Cardiac muscle cell (in vitro differentiated cells and primary cell): ENCODE measurements around the gene LOXL3. TPM values are rescaled to one million over a fixed set of nuclear protein-coding genes. Genes with fewer than 3 reads are reported as not detected.

ENCODE experiments used
- DNase-seq, 2 donors: peaks; one replicate each; pipeline versions ENCODE4 v3.0.0 to v3.0.0-alpha.2; 2010 to 2017; ENCODE audit warnings: low read depth in 1 of 2, low spot score in 1 of 2
- H3K27ac ChIP-seq: fragments of 200-600 bp; sonication (generic); 2 replicates; pipeline ENCODE4 v1.5.1; 2016
- H3K27me3 ChIP-seq: fragments of 200-600 bp; sonication (generic); 2 replicates; pipeline ENCODE4 v1.6.0; 2016; ENCODE audit warnings: control low read depth
- H3K36me3 ChIP-seq: fragments of 200-600 bp; sonication (generic); 2 replicates; pipeline ENCODE4 v1.5.1; 2016; ENCODE audit warnings: control low read depth
- H3K4me1 ChIP-seq: fragments of 200-600 bp; sonication (generic); 2 replicates; pipeline ENCODE4 v1.8.1; 2017; ENCODE audit warnings: low read depth, mild to moderate bottlenecking, mixed run types
- H3K4me3 ChIP-seq: fragments of 200-600 bp; sonication (generic); 2 replicates; pipeline ENCODE4 v1.5.1; 2016; ENCODE audit warnings: mild to moderate bottlenecking
- H3K9me3 ChIP-seq: fragments of 200-600 bp; sonication (generic); 2 replicates; pipeline ENCODE4 v1.5.1; 2017; ENCODE audit warnings: low read depth, mild to moderate bottlenecking, control low read depth
- polyA plus RNA-seq: library from polyadenylated mRNA; unstranded; fragments of >200 nt; fragmentation: Nextera tagmentation; extraction: Ambion mirVana; gene quantifications from 2 replicates; pipeline ENCODE4 v1.2.1, GENCODE V29; 2016
- total RNA-seq: library from RNA; depleted of rRNA; stranded (reverse); fragments of >200 nt; gene quantifications from 2 replicates; pipeline ENCODE4 v1.2.3, GENCODE V29; 2016
- TF ChIP-seq, protein P1 (sequence below): IDR thresholded peaks from 2 replicates; pipeline ENCODE4 v1.5.1; 2012; ENCODE audit warnings: low read depth, mild to moderate bottlenecking, low read length

The LOXL3 gene
- total and polyA plus RNA-seq, 2 experiments from 2014 or later, result 13.4 to 43.3 TPM

DNA sequence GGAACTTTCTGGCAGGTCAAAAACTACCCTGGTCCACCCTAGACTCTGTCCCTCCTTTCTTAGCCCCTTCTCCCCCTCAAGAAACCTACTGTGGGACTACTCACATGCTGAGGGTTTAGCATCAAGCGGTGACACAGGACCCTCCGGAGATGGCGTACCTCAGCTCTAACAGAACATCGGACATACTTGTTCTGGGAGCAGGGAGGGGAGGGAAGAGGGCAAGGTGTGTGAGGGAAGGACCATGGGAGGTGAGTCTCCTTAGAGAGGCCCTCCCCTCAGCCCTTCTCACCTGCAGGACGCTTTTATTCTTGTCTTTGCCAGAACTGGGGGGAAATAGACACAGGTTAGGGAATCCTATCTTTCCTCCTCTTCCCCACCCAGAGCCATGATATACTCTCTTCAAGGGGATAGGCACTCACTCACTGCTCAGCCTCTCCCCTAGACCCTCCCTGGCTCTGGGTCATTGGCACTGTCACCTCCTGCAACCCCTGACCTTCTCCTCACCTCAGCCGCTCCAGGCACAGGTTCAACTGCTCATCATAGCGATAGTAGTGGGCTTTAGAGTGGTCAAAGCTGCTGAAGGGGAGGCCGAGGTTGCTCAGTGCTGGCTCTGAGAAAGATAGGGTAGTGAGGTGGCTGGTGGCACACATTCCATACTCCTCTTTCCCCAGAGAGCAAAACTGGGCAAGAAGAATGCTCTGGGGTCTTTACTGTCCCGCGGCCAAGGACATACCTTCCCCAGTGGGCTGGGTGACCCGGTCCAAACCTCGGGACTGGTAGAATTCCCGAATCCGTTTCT, 48.1 kb downstream of the LOXL3 start:
- no peak overlapping the region for H3K4me3 ChIP-seq

DNA sequence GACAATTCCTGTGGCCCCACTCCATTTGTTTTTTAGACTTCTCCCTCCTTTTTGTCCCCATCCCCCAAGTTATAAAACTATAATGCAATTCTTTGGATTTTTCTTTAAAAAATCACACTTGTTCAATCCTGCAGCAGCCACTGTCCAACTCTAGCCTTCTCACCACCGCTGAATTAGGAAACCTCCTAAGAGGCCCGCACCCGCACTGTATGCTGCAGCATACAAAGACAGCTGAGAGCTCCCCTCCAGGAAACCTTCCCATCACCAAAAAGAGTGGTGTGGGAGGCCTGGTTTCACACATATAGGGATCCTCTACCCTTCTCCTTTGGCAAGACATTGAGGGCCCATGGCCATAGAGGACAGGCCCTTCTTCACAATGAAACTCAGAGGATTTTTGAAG, 49.2 kb downstream of the LOXL3 start:
- Histone ChIP-seq H3K4me3 (no peak overlapping the region), H3K27ac (no peak overlapping the region), H3K36me3 (peaks cover 4% of the 10 kb centered on the region), H3K27me3 (peaks cover 67% of the 10 kb centered on the region), H3K9me3 (no peaks in the 10 kb centered on the region), H3K4me1 (peaks cover under 1% of the 10 kb centered on the region)
- TF ChIP-seq, protein P1, sequence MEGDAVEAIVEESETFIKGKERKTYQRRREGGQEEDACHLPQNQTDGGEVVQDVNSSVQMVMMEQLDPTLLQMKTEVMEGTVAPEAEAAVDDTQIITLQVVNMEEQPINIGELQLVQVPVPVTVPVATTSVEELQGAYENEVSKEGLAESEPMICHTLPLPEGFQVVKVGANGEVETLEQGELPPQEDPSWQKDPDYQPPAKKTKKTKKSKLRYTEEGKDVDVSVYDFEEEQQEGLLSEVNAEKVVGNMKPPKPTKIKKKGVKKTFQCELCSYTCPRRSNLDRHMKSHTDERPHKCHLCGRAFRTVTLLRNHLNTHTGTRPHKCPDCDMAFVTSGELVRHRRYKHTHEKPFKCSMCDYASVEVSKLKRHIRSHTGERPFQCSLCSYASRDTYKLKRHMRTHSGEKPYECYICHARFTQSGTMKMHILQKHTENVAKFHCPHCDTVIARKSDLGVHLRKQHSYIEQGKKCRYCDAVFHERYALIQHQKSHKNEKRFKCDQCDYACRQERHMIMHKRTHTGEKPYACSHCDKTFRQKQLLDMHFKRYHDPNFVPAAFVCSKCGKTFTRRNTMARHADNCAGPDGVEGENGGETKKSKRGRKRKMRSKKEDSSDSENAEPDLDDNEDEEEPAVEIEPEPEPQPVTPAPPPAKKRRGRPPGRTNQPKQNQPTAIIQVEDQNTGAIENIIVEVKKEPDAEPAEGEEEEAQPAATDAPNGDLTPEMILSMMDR, result no peak
- no peak for DNase-seq

More for the DNA sequence above, 48.1 kb downstream of the LOXL3 start:
- TF ChIP-seq, protein P1, result no peak
- H3K4me1 ChIP-seq, result no peaks in the 10 kb centered on the region
- no peak overlapping the region for H3K27ac ChIP-seq
- H3K9me3 ChIP-seq, result no peaks in the 10 kb centered on the region
- peaks cover 67% of the 10 kb centered on the region for H3K27me3 ChIP-seq
- no peak for DNase-seq
- peaks cover 4% of the 10 kb centered on the region for H3K36me3 ChIP-seq

DNA sequence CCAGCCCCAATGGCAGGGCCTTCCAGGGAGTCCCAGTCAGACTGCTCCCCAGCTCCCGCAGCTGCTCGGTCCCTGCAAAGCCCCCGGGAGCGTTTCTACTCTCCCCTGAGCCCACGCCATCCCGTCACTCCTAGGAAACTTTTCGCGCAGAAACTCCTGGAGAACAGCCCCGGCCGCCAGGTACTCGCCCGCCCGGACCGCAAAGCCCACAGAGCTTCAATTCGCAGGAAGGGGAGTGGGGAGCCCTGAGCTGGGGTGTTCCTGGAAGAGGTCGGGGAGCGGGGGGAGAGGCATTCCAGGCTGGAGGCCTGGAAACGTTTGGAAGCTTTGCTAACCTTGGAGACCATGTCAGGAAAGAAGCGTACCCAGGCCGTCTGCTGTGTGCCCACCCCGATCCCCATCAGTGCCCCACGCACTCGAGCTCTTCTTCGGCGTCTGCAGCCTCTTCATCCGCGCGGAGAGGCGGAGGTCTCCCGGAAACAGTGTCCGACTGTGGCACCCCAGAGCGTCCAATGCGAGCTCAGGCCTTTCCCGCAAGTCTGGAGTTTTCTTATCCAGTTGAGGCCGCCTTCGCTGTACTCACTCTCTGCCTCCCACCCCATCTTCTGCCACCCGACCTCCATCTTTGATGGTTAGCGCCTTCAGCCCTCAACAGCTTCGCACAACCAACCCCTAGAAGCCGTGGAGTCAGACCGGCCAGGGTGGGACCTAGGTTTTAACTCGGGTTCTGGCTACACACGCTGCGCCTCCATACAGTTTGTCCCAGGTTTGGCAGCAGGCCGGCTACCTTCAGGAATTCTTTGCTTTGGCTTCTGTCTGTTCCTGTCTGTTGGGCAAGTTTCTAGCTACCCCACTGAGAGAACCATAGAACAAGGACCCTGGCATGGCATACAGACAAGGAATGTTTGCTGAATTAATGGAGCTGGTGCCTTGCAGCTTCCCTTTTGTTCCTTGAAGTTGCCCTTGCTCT, 50.0 kb downstream of the LOXL3 start:
- TF ChIP-seq, protein P1, result no peak
- Histone ChIP-seq H3K36me3 (peaks cover 4% of the 10 kb centered on the region), H3K4me1 (peaks cover 7% of the 10 kb centered on the region), H3K27me3 (peaks cover 70% of the 10 kb centered on the region), H3K27ac (no peak overlapping the region), H3K9me3 (no peaks in the 10 kb centered on the region), H3K4me3 (peak overlapping the region; percentile 19)
- peak in 1 of 2 donors; percentile 58 for DNase-seq

DNA sequence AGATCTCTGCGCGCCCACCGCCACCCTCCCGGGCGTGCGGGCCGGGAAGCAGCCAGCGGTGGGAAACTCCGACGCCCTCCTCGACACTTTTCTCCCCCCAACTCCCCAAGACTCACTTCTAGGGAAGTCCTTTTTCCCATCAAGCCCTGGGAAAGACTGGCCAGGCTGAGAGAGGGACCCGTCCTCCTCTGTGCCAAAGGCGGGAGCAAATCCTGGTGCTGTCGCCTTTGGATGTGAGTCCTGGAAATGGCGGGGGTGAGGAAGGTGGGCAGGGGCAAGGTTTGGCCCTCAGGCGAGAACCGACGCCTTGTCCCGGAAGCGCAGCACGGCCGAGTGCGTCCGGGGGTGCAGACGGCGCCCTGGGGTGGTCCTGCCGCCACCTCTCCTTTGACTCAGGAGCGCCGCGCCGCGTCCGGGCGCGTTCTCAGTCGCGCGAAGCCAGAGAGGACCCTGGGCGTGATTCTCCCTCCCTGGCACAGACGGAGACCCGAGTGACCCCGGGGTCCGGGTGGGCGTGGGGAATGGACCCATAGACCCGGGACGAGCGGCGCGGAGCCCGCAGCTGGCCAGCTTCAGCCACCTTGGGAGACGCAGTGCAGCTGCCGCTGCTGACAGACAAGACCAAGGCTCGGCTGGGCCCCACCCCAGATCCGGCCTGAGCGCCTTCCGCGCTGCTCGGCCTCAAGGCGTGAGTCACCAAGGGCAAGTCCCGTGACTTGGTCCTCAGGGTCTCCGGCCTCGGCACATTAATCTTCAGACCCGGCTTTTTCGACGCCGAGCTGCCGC, 50.8 kb downstream of the LOXL3 start:
- H3K4me3 ChIP-seq, result peak overlapping the region; percentile 19
- TF ChIP-seq, protein P1, result peak; percentile 52
- no peak overlapping the region for H3K27ac ChIP-seq
- no peaks in the 10 kb centered on the region for H3K9me3 ChIP-seq
- H3K4me1 ChIP-seq, result peaks cover 15% of the 10 kb centered on the region
- DNase-seq, result peak; percentile 39 to 93
- H3K36me3 ChIP-seq, result peaks cover 4% of the 10 kb centered on the region
- peaks cover 79% of the 10 kb centered on the region for H3K27me3 ChIP-seq
